Peyer's patch (tissue), 4 donors: ENCODE data around the gene EDDM3A.
"Not testable (repeated sequence)": the region's sequence is repeated elsewhere in the genome, so short reads cannot be mapped to it uniquely, and the experiment has no call there.

ENCODE experiments used
- POLR2A ChIP-seq, 2 donors: fragments of 450-650 bp; IDR thresholded peaks; one replicate each; pipeline ENCODE4 v1.5.1; 2017; ENCODE audit warnings: antibody characterized with exemption in 2 of 2, mild to moderate bottlenecking in 2 of 2, moderate library complexity in 2 of 2
- TF ChIP-seq, protein P1 (sequence below), 6 experiments: fragments of 450-650 bp in 4 of 6; fragments of 200-600 bp in 2 of 6; sonication (generic) in 1 of 6; IDR thresholded peaks; one replicate each; pipeline ENCODE4 v1.5.1; 2017 to 2019; ENCODE audit warnings: antibody characterized with exemption in 6 of 6, mild to moderate bottlenecking in 3 of 6, moderate library complexity in 1 of 6

DNA sequence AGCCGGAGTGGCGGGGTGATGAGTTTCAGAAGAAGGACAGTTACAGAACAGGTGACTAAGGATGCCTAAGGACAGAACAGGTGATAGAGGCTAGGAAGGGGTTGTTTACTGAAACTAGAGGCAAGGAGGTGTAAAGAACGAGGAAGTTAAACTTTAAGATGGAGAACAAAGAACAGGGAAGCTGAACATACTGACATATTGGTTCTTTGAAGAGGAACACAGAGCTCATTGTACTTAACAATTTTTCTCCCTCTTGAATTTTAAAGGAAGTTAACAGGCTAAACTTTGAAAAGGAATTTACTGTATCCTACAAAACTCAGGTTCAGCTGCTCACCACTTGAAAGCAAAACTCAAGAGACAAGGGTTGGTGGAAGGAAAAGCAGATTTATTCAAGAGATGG, 19.6 kb upstream of the EDDM3A start:
- TF ChIP-seq, protein P1, sequence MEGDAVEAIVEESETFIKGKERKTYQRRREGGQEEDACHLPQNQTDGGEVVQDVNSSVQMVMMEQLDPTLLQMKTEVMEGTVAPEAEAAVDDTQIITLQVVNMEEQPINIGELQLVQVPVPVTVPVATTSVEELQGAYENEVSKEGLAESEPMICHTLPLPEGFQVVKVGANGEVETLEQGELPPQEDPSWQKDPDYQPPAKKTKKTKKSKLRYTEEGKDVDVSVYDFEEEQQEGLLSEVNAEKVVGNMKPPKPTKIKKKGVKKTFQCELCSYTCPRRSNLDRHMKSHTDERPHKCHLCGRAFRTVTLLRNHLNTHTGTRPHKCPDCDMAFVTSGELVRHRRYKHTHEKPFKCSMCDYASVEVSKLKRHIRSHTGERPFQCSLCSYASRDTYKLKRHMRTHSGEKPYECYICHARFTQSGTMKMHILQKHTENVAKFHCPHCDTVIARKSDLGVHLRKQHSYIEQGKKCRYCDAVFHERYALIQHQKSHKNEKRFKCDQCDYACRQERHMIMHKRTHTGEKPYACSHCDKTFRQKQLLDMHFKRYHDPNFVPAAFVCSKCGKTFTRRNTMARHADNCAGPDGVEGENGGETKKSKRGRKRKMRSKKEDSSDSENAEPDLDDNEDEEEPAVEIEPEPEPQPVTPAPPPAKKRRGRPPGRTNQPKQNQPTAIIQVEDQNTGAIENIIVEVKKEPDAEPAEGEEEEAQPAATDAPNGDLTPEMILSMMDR (IDR thresholded peaks at IDR 0.05): not testable (repeated sequence)
- not testable (repeated sequence) for TF ChIP-seq POLR2A (IDR thresholded peaks at IDR 0.05)
